ENCODE data around the gene CCDC196.

CCDC196 gene

GRCh38 chr14:66453469-66453868 lies 32.7 kb upstream of the CCDC196 start:
- no peaks in the 10 kb centered on the region for H4K20me1 ChIP-seq (ENCODE audit: control insufficient read depth, insufficient read depth, low read depth, low read length)
- no peaks in the 10 kb centered on the region for H3K36me3 ChIP-seq (ENCODE audit: control insufficient read depth, low read length)
- H3K27me3 ChIP-seq (ENCODE audit: control insufficient read depth, low read length): no peaks in the 10 kb centered on the region
- H3K27ac ChIP-seq (ENCODE audit: low read depth, low read length): no peak overlapping the region
- H3K4me1 ChIP-seq (ENCODE audit: control insufficient read depth, low read length): no peaks in the 10 kb centered on the region
- no peaks in the 10 kb centered on the region for H3K9me3 ChIP-seq (ENCODE audit: control insufficient read depth, insufficient read depth, low read length)
- H3F3A ChIP-seq (ENCODE audit: control insufficient read depth, insufficient read depth): no peaks in the 10 kb centered on the region
- no peaks in the 10 kb centered on the region for H3K9me2 ChIP-seq (replicated peaks; ENCODE audit: control insufficient read depth, low read length)
- no peak overlapping the region for H3K4me2 ChIP-seq (ENCODE audit: low read length)
- H3K79me2 ChIP-seq (ENCODE audit: control insufficient read depth, low read length): no peaks in the 10 kb centered on the region
- TF ChIP-seq, protein P1, sequence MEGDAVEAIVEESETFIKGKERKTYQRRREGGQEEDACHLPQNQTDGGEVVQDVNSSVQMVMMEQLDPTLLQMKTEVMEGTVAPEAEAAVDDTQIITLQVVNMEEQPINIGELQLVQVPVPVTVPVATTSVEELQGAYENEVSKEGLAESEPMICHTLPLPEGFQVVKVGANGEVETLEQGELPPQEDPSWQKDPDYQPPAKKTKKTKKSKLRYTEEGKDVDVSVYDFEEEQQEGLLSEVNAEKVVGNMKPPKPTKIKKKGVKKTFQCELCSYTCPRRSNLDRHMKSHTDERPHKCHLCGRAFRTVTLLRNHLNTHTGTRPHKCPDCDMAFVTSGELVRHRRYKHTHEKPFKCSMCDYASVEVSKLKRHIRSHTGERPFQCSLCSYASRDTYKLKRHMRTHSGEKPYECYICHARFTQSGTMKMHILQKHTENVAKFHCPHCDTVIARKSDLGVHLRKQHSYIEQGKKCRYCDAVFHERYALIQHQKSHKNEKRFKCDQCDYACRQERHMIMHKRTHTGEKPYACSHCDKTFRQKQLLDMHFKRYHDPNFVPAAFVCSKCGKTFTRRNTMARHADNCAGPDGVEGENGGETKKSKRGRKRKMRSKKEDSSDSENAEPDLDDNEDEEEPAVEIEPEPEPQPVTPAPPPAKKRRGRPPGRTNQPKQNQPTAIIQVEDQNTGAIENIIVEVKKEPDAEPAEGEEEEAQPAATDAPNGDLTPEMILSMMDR (IDR thresholded peaks at IDR 0.05; ENCODE audit: low read depth, low read length, poor library complexity, severe bottlenecking): no peak
- no peak for TF ChIP-seq EZH2phosphoT487 (IDR thresholded peaks at IDR 0.05; ENCODE audit: borderline replicate concordance, low read length)
- H3K4me3 ChIP-seq (ENCODE audit: low read length): no peak overlapping the region

GRCh38 chr14:66459603-66460002 lies 26.6 kb upstream of the CCDC196 start:
- H4K20me1 ChIP-seq (ENCODE audit: control insufficient read depth, insufficient read depth, low read depth, low read length): no peaks in the 10 kb centered on the region
- TF ChIP-seq, protein P1 (IDR thresholded peaks at IDR 0.05; ENCODE audit: low read depth, low read length, poor library complexity, severe bottlenecking): no peak
- no peak for TF ChIP-seq EZH2phosphoT487 (IDR thresholded peaks at IDR 0.05; ENCODE audit: borderline replicate concordance, low read length)
- H3K79me2 ChIP-seq (ENCODE audit: control insufficient read depth, low read length): no peaks in the 10 kb centered on the region
- no peaks in the 10 kb centered on the region for H3K4me1 ChIP-seq (ENCODE audit: control insufficient read depth, low read length)
- no peak overlapping the region for H3K27ac ChIP-seq (ENCODE audit: low read depth, low read length)
- H3K36me3 ChIP-seq (ENCODE audit: control insufficient read depth, low read length): no peaks in the 10 kb centered on the region
- H3K4me3 ChIP-seq (ENCODE audit: low read length): no peak overlapping the region
- no peaks in the 10 kb centered on the region for H3K27me3 ChIP-seq (ENCODE audit: control insufficient read depth, low read length)
- no peaks in the 10 kb centered on the region for H3F3A ChIP-seq (ENCODE audit: control insufficient read depth, insufficient read depth)
- no peaks in the 10 kb centered on the region for H3K9me2 ChIP-seq (replicated peaks; ENCODE audit: control insufficient read depth, low read length)
- no peak overlapping the region for H3K4me2 ChIP-seq (ENCODE audit: low read length)
- no peaks in the 10 kb centered on the region for H3K9me3 ChIP-seq (ENCODE audit: control insufficient read depth, insufficient read depth, low read length)

DNA sequence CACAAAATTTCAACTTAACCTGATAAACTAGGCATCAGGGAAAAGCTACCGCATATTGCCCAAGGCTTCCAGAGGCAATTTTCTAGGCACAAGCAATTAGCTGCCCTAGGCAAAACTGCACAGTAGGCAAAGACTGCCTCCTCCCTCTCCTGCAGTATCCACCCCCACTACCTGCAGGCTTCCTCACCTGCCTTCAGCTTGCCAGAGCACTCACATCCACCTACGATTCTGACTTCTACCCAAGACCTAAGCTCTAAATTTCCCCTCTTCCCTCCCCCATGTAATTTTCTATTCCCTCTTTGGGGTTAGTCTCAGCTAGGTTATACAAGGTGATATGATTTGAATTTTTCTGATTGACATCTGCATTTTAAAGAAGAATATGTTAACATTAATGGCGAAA lies 21.9 kb upstream of the CCDC196 start:
- Histone ChIP-seq H3K9me2 (replicated peaks; ENCODE audit: control insufficient read depth, low read length) (no peaks in the 10 kb centered on the region), H3K4me1 (ENCODE audit: control insufficient read depth, low read length) (no peaks in the 10 kb centered on the region)

More for the DNA sequence above, 21.9 kb upstream of the CCDC196 start:
- Histone ChIP-seq H3K36me3 (ENCODE audit: control insufficient read depth, low read length) (no peaks in the 10 kb centered on the region), H3K79me2 (ENCODE audit: control insufficient read depth, low read length) (no peaks in the 10 kb centered on the region), H3K27ac (ENCODE audit: low read depth, low read length) (no peak overlapping the region), H3K4me2 (ENCODE audit: low read length) (no peak overlapping the region), H3K4me3 (ENCODE audit: low read length) (no peak overlapping the region), H3F3A (ENCODE audit: control insufficient read depth, insufficient read depth) (no peaks in the 10 kb centered on the region), H3K9me3 (ENCODE audit: control insufficient read depth, insufficient read depth, low read length) (no peaks in the 10 kb centered on the region), H3K27me3 (ENCODE audit: control insufficient read depth, low read length) (no peaks in the 10 kb centered on the region), H4K20me1 (ENCODE audit: control insufficient read depth, insufficient read depth, low read depth, low read length) (no peaks in the 10 kb centered on the region)
- no peak for TF ChIP-seq EZH2phosphoT487 (IDR thresholded peaks at IDR 0.05; ENCODE audit: borderline replicate concordance, low read length)
- TF ChIP-seq, protein P1 (IDR thresholded peaks at IDR 0.05; ENCODE audit: low read depth, low read length, poor library complexity, severe bottlenecking): no peak
